AG09319 (cell line): ENCODE results near the gene EFR3B.

ENCODE experiments used
- DNase-seq: peaks from one replicate; pipeline ENCODE4 v3.0.0-alpha.2; 2010; ENCODE audit warnings: low read depth; ENCODE audit errors: extremely low read depth
- CTCF ChIP-seq: IDR thresholded peaks from 2 replicates; pipeline ENCODE4 v1.5.1; 2011; ENCODE audit warnings: low read depth, mild to moderate bottlenecking, inconsistent platforms, low read length, moderate library complexity

The EFR3B gene

GRCh38 chr2:25164561-25164960 lies 122.7 kb downstream of the EFR3B start:
- no peak for TF ChIP-seq CTCF
- no peak for DNase-seq

- no peak for DNase-seq
- no peak for TF ChIP-seq CTCF
Measured at GRCh38 chr2:25165992-25166875, 124.4 kb downstream of the EFR3B start.

DNA sequence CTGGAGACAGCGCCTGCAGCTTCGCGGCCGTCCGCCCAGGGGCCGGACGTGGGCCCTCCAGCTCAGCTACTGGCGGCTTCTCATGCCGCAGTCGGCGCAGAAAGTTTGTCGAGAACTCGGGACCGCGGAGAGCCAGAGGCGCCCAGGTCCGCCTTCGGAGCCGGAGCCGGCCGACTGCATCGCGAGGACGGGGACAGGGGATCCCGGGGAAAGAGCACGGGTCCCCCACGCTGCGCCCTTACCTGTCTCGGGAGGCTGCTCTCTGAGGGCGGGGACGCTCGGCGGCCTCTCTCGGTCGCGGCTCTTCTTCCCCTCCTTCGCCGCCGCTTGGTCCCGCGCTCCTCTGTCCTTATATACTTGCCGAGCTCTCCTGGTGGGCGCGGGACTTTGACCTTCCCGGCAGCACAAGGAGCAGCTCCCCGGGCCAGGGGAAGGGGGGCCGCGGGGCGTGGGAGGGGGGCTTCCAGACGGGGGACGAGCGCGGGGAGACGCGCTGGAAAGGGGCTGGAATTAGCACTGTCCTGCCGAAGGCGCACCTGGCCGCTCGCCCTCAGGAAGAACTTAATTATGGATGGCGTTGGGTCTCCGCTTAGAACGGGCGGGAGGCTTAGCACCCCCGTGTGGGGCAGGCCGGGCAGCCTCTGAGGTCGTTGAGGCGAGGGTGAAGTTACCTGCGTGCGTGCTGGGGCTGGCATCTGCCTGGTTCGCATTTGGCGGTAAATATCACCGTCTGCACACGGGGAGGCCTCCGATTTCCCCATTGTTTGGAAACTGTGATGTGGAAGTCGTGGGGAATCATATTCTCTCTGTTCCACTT lies 126.6 kb downstream of the EFR3B start, which contains the start of gene POMC:
POMC (minus strand) TSS at position 325 of the 817 bp plus-strand sequence. CDS start 3,808 bp downstream, outside the sequence.
- no peak for TF ChIP-seq CTCF
- DNase-seq: no peak

DNA sequence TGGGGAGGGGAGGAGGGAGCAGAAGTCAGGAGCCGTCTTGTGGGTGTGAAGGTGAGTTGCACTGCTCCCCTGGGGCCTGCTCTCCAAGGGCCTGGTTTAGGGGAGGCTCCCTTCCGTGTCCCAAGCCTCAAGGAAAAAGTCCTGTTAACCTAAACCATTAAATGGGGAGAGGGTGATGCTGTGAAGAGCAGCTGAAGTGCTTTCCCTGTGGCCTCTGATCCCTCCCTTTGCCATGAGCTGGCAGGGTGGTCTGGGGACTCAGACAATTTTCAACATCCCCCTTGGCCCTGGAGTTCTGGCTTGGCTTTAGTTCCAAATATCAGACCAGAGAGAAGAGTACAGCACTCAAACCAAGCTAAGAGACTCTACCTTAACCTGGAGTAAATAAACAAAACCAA lies 127.2 kb downstream of the EFR3B start:
- no peak for DNase-seq
- no peak for TF ChIP-seq CTCF

DNA sequence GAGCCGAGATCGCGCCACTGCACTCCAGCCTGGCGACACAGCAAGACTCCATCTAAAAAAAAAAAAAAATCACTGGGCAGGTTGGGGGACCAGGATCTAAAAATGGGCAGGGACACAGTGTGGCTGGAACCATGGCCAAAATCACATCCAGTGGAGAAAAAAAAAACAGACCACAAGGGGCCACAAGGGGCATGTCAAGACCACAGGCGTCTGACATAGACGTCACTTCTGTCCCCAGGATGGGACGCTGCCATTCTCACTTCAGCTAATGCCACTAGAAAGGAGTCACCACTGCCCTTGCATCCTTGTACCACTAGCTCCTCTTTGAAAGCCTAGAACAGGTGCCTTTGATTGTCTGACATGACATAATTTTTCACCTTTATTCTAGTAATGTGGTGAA lies 129.0 kb downstream of the EFR3B start:
- TF ChIP-seq CTCF: no peak
- no peak for DNase-seq

DNA sequence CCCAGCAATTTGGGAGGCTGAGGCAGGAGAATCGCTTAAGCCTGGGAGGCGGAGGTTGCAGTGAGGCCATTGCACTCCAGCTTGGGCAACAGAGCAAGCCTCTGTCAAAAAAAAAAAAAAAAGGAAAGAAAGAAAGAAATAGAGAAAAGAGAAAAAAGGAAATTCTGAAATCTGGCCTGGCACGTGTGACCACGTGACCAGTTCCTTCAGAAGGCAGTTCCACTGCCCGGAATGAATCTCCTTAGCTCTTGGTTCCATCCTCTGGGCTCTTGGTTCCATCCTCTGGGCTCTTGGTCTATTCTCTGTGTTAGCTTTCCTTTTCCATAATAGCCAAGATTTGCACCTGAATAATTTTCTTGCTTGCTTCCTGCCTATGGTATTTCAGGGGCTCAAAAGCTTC lies 131.8 kb downstream of the EFR3B start:
- no peak for DNase-seq
- TF ChIP-seq CTCF: no peak
